IPS-20b (cell line): ENCODE data around the gene TMEM19.
"Not testable (repeated sequence)": the region's sequence is repeated elsewhere in the genome, so short reads cannot be mapped to it uniquely, and the experiment has no call there.

Experiments used
- H3K27ac ChIP-seq: one replicate; pipeline ENCODE4 v1.5.1; 2013; ENCODE audit warnings: low read length
- H3K27me3 ChIP-seq: 2 replicates; pipeline ENCODE4 v1.6.1; 2013; ENCODE audit warnings: mild to moderate bottlenecking, low read length, inconsistent platforms; ENCODE audit not compliant: insufficient read depth
- H3K36me3 ChIP-seq: 2 replicates; pipeline ENCODE4 v1.6.1; 2013; ENCODE audit warnings: low read depth, mild to moderate bottlenecking, inconsistent platforms, low read length, moderate library complexity; ENCODE audit not compliant: insufficient read depth
- H3K4me1 ChIP-seq: 2 replicates; pipeline ENCODE4 v1.6.1; 2013; ENCODE audit warnings: mild to moderate bottlenecking, control low read depth, inconsistent platforms, low read length, moderate library complexity; ENCODE audit not compliant: insufficient read depth
- H3K4me3 ChIP-seq: 2 replicates; pipeline ENCODE4 v1.5.1; 2013; ENCODE audit warnings: mild to moderate bottlenecking, low read length, inconsistent platforms
- H3K9ac ChIP-seq: 2 replicates; pipeline ENCODE4 v1.6.1; 2013; ENCODE audit warnings: low read depth, mild to moderate bottlenecking, inconsistent platforms, low read length, moderate library complexity
- H3K9me3 ChIP-seq: 2 replicates; pipeline ENCODE4 v1.6.1; 2013; ENCODE audit warnings: mild to moderate bottlenecking, low read depth, low read length, inconsistent platforms; ENCODE audit not compliant: insufficient read depth

The TMEM19 gene

DNA sequence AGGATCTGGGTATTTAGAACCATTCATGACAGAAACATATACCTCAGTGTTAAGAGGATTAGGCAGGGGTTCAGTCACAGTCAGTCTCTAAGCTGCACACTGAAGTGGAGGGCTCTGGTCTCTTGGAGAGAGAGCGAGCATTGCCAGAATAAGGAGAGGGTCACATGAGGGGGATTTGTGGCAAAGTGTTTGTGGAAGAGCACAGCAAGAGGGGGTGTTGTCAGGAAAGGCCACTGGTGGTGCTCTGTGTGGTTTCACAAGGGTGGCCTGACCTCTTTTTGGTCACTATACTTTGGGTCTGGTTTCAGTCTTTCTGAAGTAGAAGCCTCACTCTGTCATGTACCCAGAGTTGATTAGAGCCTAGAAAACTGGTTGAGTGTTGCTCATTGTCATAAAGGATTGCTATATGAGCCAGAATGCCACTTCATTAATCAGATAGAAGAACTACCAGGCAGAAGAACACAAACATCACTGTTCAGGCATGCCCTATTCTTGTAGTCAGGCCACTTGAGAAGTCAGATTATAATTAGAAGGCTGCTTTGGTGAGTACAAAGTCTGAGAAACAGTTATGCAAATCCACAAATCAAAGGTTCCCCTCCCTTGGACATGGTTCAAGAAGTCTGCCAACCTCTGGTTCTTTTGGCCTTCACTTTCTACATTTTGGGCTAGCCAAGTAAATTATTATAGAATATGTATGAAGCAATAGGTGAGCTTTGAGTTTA, 8.4 kb downstream of the TMEM19 start:
- H3K9ac ChIP-seq: no peak overlapping the region
- peaks cover 20% of the 10 kb centered on the region for H3K36me3 ChIP-seq
- H3K4me1 ChIP-seq: no peaks in the 10 kb centered on the region
- H3K4me3 ChIP-seq: no peak overlapping the region
- H3K9me3 ChIP-seq: no peaks in the 10 kb centered on the region
- no peak overlapping the region for H3K27ac ChIP-seq
- no peaks in the 10 kb centered on the region for H3K27me3 ChIP-seq

DNA sequence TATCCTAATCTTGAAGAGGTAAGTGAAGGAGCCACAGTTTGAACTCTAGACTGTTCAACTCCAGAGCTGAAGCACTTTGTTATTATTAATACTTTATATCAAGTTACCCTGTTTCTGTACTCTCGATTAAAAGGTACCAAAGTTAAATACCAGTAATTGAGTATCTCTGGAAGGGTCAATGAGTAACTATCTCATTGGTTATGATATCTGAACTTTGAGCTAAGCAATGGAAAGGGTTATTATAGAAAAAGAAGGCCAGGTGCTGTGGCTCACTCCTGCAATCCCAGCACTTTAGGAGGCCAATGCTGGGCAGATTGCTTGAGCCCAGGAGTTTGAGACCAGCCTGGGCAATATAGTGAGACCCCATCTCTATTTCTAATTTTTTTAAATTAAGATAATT, 9.9 kb downstream of the TMEM19 start:
- Histone ChIP-seq H3K9ac (no peak overlapping the region), H3K4me1 (no peaks in the 10 kb centered on the region), H3K4me3 (no peak overlapping the region), H3K36me3 (peaks cover 27% of the 10 kb centered on the region), H3K9me3 (no peaks in the 10 kb centered on the region), H3K27me3 (no peaks in the 10 kb centered on the region), H3K27ac (no peak overlapping the region)

DNA sequence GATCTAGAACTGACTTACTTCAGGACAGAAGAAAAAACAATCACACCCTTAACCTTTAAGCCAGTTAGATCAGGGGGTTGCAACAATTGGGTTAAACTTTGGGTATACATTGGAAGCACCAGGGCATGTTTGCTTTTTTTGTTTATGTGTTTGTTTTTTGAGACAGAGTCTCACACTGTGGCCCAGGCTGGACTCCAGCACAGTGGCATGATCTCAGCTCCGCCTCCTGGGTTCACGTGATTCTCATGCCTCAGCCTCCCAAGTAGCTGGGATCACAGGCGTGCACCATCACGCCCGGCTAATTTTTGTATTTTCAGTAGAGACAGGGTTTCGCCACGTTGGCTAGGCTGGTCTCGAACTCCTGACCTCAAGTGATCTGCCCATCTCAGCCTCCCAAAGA, 16.3 kb downstream of the TMEM19 start:
- H3K9me3 ChIP-seq, H3K27ac ChIP-seq, H3K4me1 ChIP-seq, H3K9ac ChIP-seq, H3K27me3 ChIP-seq, H3K4me3 ChIP-seq: not testable (repeated sequence)
- peaks cover 26% of the 10 kb centered on the region for H3K36me3 ChIP-seq

DNA sequence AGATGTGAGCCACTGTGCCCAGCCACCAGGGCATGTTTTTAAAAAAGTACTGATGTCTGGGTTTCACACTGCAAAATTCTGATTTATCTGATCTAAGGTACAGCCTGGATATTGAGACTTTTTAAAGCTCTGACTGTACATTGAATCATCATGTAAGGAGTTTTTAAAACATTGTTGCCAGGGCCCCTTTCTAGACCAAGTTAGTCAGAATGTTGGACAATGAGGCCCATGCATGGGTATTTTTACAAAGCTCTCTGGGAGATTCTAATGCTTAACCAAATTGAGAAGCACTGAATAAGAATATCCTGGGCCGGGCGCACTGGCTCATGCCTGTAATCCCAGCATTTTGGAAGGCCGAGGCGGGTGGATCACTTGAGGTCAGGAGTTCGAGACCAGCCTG, 16.7 kb downstream of the TMEM19 start:
- no peak overlapping the region for H3K9ac ChIP-seq
- H3K9me3 ChIP-seq: no peaks in the 10 kb centered on the region
- H3K36me3 ChIP-seq: peaks cover 22% of the 10 kb centered on the region; the same call in 1 of the 2 replicates
- H3K4me3 ChIP-seq: no peak overlapping the region
- H3K4me1 ChIP-seq: no peaks in the 10 kb centered on the region
- no peak overlapping the region for H3K27ac ChIP-seq
- H3K27me3 ChIP-seq: no peaks in the 10 kb centered on the region

DNA sequence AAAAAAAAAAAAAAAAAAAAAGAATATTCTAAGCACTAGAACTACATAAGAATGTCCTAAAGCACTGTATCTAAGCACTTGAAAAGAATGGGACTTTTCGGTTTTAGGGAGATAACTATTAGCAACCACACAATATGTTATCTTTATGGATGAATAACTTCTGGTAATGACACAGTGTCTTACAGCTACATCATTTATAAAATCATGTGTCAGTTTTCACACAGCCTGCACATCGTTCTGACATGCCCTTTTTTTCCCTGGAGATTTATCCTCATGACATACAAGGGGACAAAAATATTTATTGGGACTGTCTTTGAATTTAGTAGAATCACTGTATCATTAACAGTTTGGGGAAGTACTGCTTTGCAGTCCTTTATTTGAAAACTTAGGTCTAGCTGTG, 17.3 kb downstream of the TMEM19 start:
- H3K4me3 ChIP-seq: no peak overlapping the region
- no peaks in the 10 kb centered on the region for H3K9me3 ChIP-seq
- no peak overlapping the region for H3K27ac ChIP-seq
- 0 out of 2 replicates have a peak, but pooled peaks cover 1% of the 10 kb centered on the region for H3K4me1 ChIP-seq
- H3K27me3 ChIP-seq: no peaks in the 10 kb centered on the region
- H3K9ac ChIP-seq: no peak overlapping the region
- 0 out of 2 replicates have a peak, but pooled peaks cover 18% of the 10 kb centered on the region for H3K36me3 ChIP-seq

DNA sequence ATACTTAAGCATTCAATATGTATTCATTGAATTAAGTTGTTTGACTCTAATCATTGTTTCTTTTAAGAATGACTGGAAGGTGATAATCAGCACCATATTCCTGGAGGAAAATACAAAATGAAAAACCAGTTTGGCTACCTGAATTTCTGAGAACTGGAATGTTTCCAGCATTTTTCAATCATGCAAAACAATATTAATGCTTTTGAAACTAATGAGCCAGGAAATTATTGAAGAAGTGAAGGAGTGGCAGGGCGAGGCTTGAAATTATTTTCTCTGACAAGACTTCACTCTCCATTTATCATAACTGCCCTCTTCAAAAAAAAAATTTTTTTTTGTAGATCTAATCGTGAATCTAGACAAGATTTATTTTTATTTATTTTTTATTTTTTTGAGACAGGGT, 19.0 kb downstream of the TMEM19 start:
- H3K27ac ChIP-seq: no peak overlapping the region
- no peaks in the 10 kb centered on the region for H3K27me3 ChIP-seq
- no peaks in the 10 kb centered on the region for H3K9me3 ChIP-seq
- 0 out of 2 replicates have a peak, but pooled peaks cover 9% of the 10 kb centered on the region for H3K36me3 ChIP-seq
- H3K9ac ChIP-seq: no peak overlapping the region
- peaks cover 14% of the 10 kb centered on the region for H3K4me1 ChIP-seq
- H3K4me3 ChIP-seq: no peak overlapping the region

DNA sequence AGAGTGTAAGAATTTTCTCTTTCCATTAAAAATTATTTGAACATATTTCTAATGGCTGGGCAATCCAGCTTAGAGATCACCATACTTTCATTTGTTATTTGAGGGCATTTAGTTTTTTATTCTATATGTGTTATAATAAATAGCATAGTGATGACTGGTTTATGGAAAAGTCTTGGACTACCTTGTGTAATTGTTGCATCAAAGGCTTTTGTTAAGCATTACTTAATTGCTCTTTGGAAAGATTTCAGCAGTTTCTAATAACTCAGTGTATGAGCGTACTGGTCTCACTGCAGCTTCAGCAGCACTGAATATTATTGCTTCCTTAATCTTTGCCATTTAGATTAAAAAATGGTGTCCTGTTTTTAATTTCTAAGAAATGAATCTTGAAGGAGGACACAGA, 22.8 kb downstream of the TMEM19 start:
- Histone ChIP-seq H3K4me3 (no peak overlapping the region), H3K36me3 (no peaks in the 10 kb centered on the region), H3K4me1 (peaks cover 16% of the 10 kb centered on the region), H3K9me3 (peaks cover 2% of the 10 kb centered on the region; the same call in 1 of the 2 replicates), H3K9ac (no peak overlapping the region), H3K27me3 (no peaks in the 10 kb centered on the region), H3K27ac (no peak overlapping the region)

DNA sequence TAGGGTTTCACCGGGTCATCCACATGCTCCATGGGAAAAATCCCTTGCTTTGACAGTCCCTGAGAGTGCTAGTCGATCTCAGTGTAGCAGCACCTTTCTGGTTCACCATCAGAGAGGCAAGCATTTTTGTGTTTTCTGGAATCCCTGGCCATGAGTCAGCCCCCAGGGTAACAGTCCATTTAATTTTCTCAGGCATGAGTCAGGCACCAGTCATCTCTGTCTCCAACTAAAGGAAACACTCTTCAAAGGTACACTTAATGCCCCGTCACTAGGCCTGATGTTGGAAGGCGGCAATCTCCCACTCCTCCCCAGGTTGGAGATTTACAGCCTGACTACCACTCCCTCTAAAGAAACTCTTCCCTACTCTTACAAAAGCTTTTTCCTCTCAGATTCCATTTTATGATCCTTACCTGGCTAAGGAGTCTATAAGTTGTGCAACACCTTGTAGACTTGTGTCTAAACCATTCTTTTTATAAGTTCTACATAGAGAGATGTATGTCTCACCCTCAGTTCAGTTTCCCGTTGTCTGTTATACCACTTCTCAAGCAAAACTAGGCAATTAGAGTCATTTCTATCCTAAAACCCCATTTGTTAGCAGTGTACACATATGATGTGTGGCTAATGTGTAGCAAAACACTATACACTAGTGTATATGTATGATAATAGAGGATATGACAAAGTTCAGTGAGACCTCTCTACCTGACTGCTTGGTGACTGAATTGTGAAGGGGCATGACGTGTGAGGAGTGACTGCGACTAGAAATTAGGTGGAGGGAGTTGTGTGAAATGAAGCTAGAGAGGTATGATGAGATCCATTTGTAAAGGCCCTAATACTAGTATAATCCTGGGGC, 24.6 kb downstream of the TMEM19 start:
- no peak overlapping the region for H3K27ac ChIP-seq
- peaks cover 9% of the 10 kb centered on the region; the same call in 1 of the 2 replicates for H3K9me3 ChIP-seq
- no peaks in the 10 kb centered on the region for H3K27me3 ChIP-seq
- no peak overlapping the region for H3K4me3 ChIP-seq
- peaks cover 16% of the 10 kb centered on the region for H3K4me1 ChIP-seq
- H3K36me3 ChIP-seq: no peaks in the 10 kb centered on the region
- no peak overlapping the region for H3K9ac ChIP-seq

DNA sequence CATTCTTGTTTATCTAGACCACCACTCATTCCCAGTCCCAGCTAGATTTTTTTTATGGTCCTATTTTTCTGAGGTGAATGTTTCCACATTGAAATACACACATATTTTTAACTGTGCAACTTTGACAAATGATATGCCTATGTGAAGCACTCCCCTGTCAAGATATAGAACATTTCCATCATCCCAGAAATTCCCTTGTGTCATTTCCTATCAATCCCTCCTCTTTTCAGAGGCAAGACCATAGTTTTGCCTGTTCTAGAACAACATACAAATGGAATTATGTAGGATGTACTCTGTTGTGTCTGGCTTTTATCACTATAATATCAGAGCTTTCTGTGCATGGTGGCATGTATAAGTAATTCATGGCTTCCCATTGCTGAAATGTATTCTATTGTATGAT, 32.7 kb downstream of the TMEM19 start:
- Histone ChIP-seq H3K27me3 (no peaks in the 10 kb centered on the region), H3K4me3 (no peak overlapping the region), H3K36me3 (no peaks in the 10 kb centered on the region), H3K4me1 (no peaks in the 10 kb centered on the region), H3K9me3 (peaks cover 7% of the 10 kb centered on the region; the same call in 1 of the 2 replicates), H3K27ac (no peak overlapping the region), H3K9ac (no peak overlapping the region)

DNA sequence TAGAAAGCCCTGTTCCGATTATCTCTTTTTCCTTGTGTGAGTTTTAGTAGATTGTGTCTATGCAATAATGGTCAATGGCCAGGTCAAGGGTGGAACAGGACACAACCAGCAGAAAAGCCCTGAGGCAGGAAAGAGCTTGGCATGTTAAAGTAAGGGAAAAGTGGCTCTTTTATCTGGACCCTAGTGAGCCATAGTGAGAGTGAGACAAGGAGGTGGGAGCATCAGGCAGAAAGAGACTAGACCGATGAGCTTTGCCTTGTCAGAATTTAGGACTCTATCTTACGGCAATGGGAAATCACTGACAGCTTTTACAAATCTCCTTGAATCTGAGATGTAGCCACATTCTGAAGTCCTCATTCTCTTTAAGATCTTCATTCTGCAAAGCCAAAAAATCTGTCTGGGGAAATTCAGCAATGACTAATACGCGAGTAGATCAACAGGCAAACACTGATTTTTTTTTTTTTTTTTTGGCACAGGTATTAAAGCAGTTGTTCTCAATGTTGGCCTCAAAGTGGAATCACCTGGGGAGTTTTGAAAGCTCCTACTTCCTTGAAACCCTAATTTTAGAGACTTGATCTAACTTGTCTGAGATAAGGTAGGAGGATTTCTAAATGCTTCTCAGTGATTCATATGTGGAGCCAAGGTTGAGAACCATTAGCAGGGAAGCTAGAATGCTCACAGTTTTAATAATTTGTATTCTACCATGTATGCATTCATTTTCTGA, 33.9 kb downstream of the TMEM19 start:
- Histone ChIP-seq H3K9ac (no peak overlapping the region), H3K4me1 (no peaks in the 10 kb centered on the region), H3K9me3 (no peaks in the 10 kb centered on the region), H3K27ac (no peak overlapping the region), H3K27me3 (no peaks in the 10 kb centered on the region), H3K36me3 (no peaks in the 10 kb centered on the region), H3K4me3 (no peak overlapping the region)

DNA sequence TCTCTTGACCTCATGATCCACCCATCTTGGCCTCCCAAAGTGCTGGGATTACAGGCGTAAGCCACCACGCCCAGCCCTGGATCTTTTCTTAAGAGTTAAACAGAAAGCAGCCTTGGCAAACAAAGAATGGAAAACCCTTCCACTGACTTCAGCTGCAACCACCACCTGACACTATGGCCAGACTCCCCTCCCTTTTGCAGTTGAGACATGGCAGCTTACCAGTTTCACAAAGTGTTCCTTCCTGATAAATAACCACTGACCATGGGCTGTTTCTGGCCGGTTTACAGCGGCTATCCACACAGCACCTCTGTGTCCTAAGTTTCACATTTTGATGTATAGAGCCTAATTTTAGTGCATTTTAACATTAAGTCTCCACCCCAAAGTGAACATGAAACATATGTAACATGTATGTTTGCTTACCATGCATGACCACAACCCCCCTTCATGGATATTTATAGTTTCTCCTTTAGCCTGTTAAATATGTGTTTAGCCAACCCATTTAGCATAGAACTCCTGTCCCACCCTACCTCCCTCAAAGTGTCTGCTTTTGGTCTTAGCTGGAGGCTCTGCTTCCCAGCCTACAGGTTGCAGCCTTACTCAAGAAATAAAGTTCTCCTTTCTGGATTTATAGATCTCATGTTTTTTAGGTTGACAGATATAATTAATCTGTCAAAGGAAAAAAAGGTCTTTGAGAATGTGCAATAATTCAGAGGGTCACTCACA, 36.1 kb downstream of the TMEM19 start:
- no peaks in the 10 kb centered on the region for H3K4me1 ChIP-seq
- no peaks in the 10 kb centered on the region for H3K9me3 ChIP-seq
- H3K27me3 ChIP-seq: no peaks in the 10 kb centered on the region
- H3K27ac ChIP-seq: no peak overlapping the region
- no peak overlapping the region for H3K4me3 ChIP-seq
- no peaks in the 10 kb centered on the region for H3K36me3 ChIP-seq
- no peak overlapping the region for H3K9ac ChIP-seq
